Adrenal gland (tissue), 5 donors: ENCODE measurements around the gene MYO1B.

ENCODE experiments used
- CTCF ChIP-seq, 6 experiments: fragments of 450-650 bp in 4 of 6; fragments of 200-600 bp in 2 of 6; sonication (generic) in 1 of 6; IDR thresholded peaks; 1 replicate in 5 of 6; 2 replicates in 1 of 6; pipeline versions ENCODE4 v1.5.1 to v1.8.0; 2016 to 2021; ENCODE audit warnings: antibody characterized with exemption in 6 of 6, mild to moderate bottlenecking in 2 of 6, moderate library complexity in 1 of 6
- POLR2A ChIP-seq, 2 donors: fragments of 450-650 bp; IDR thresholded peaks; one replicate each; pipeline ENCODE4 v1.6.1; 2017; ENCODE audit warnings: antibody characterized with exemption in 2 of 2, mild to moderate bottlenecking in 2 of 2, moderate library complexity in 1 of 2
- donor health status: DM: no; HTN: no; CAD: no.

GRCh38 chr2:191299010-191299409, 53.8 kb downstream of the MYO1B start:
- TF ChIP-seq CTCF (IDR thresholded peaks at IDR 0.05): no peak
- no peak for TF ChIP-seq POLR2A (IDR thresholded peaks at IDR 0.05)
